ENCODE measurements around the gene DRG2. TPM values are rescaled to one million over a fixed set of nuclear protein-coding genes. Genes with fewer than 3 reads are reported as not detected.

The DRG2 gene
- total and polyA plus RNA-seq, 2 of the 8 experiments (the other 6 are each of a cell fraction or from before 2014, with no cell fraction given): 44.6 to 47.8 TPM

GRCh38 chr17:18119166-18119745 is 31.5 kb downstream of the DRG2 start:
- no peak overlapping the region for H2AFZ ChIP-seq (ENCODE audit: low read length)
- WGBS, 2 experiments (ENCODE audit: extremely low coverage in 1 of 2, insufficient coverage in 1 of 2, insufficient read length in 1 of 2, insufficient replicate concordance in 2 of 2, low coverage in 1 of 2, low lambda C conversion rate in 2 of 2, missing lambda C conversion rate in 1 of 2): 99% methylated on average over 46 of the region's 57 CpGs; no CpG with 5 or more reads in 1 of the 2 experiments
- H2BK12ac ChIP-seq (ENCODE audit: low read depth, low read length): no peak overlapping the region
- ChIA-PET POLR2A (ENCODE audit: partially characterized antibody) (interaction anchor here (0.6 kb wide), 1 partner anchor 15 kb away, joined by 3 read pairs; no protein-coding TSS in a partner anchor), CTCF (ENCODE audit: partially characterized antibody) (interaction anchor here (1.4 kb wide), 1 partner anchor 22 kb away, joined by 3 read pairs; no protein-coding TSS in a partner anchor)
- H3K4ac ChIP-seq (replicated peaks; ENCODE audit: insufficient read length, low read depth, low read length): no peak overlapping the region
- no peak overlapping the region for H3K23ac ChIP-seq (ENCODE audit: insufficient read length)
- no peaks in the 10 kb centered on the region for H4K20me1 ChIP-seq (replicated peaks in 1 of 2; ENCODE audit: control insufficient read depth in 1 of 2, insufficient read depth in 2 of 2, low read length in 2 of 2)
- DNase-seq (ENCODE audit: low read depth in 1 of 2, low spot score in 2 of 2) (no peak), FAIRE-seq (no peak)
- no peak overlapping the region for H4K5ac ChIP-seq (ENCODE audit: insufficient read length, low read depth, low read length)
- H3K36me3 ChIP-seq (ENCODE audit: control insufficient read depth in 2 of 4, insufficient read depth in 4 of 4, low read length in 3 of 4): peaks cover 0 to 4% (median 0%) of the 10 kb centered on the region in 4 experiments; a peak in 1 of 8 replicates
- no peak overlapping the region for H2BK120ac ChIP-seq (replicated peaks; ENCODE audit: low read depth, low read length)
- no peak overlapping the region for H4K91ac ChIP-seq (replicated peaks; ENCODE audit: insufficient read length, low read length)
- H3K18ac ChIP-seq (ENCODE audit: extremely low read depth, low read length): no peak overlapping the region
- H3K27me3 ChIP-seq (replicated peaks in 1 of 4; ENCODE audit: control insufficient read depth in 3 of 4, extremely low read depth in 1 of 4, insufficient read depth in 3 of 4, low read length in 3 of 4): no peaks in the 10 kb centered on the region
- peaks cover 10 to 24% of the 10 kb centered on the region in 2 experiments for H3K9me3 ChIP-seq (ENCODE audit: insufficient read depth in 2 of 2, low read depth in 1 of 2, low read length in 1 of 2)
- no peak overlapping the region for H2BK20ac ChIP-seq (ENCODE audit: low read length)
- H2BK5ac ChIP-seq (ENCODE audit: low read depth, low read length): peak overlapping the region; percentile 9; the same call in 1 of the 2 replicates
- no peak overlapping the region for H2AK5ac ChIP-seq (ENCODE audit: low read depth, low read length)
- H3K14ac ChIP-seq (ENCODE audit: insufficient read length): no peak overlapping the region
- H2BK15ac ChIP-seq (ENCODE audit: low read length): no peak overlapping the region
- no peak overlapping the region for H3K27ac ChIP-seq (ENCODE audit: low read depth, low read length)
- no peaks in the 10 kb centered on the region for H3K79me2 ChIP-seq (ENCODE audit: control insufficient read depth in 1 of 2, insufficient read depth in 2 of 2, low read length in 2 of 2)
- no peak overlapping the region for H3K9ac ChIP-seq (replicated peaks in 1 of 4; ENCODE audit: extremely low read depth in 1 of 4, low read depth in 3 of 4, low read length in 3 of 4)
- no peak overlapping the region for H3K4me3 ChIP-seq (ENCODE audit: extremely low read depth in 1 of 4, insufficient read depth in 2 of 4, low read depth in 3 of 4, low read length in 4 of 4)
- no peaks in the 10 kb centered on the region for H3K23me2 ChIP-seq (ENCODE audit: low read depth, low read length)
- no peaks in the 10 kb centered on the region for H3K79me1 ChIP-seq (ENCODE audit: low read depth, low read length)
- H3K4me1 ChIP-seq (replicated peaks in 1 of 4; ENCODE audit: control insufficient read depth in 3 of 4, insufficient read depth in 4 of 4, low read length in 3 of 4): no peaks in the 10 kb centered on the region; a peak in 1 of 7 replicates
- H3K4me2 ChIP-seq (ENCODE audit: insufficient read depth in 1 of 2, low read depth in 2 of 2, low read length in 2 of 2): no peak overlapping the region
- H3K56ac ChIP-seq (replicated peaks; ENCODE audit: insufficient read length, low read depth, low read length): no peak overlapping the region
- H4K8ac ChIP-seq (ENCODE audit: extremely low read depth, insufficient read depth, low read length): no peak overlapping the region
- TF ChIP-seq CBX8 (IDR thresholded peaks at IDR 0.05; ENCODE audit: borderline replicate concordance, low read depth, low read length) (no peak), ASH2L (IDR thresholded peaks at IDR 0.05; ENCODE audit: low read length) (no peak), GABPA (IDR thresholded peaks at IDR 0.05; ENCODE audit: borderline replicate concordance, insufficient read depth, low read length) (no peak), CREB1 (IDR thresholded peaks at IDR 0.05) (no peak), SUZ12 (IDR thresholded peaks at IDR 0.05; ENCODE audit: low read length) (no peak), EGR1 (IDR thresholded peaks at IDR 0.05; ENCODE audit: borderline replicate concordance, low read depth, low read length) (no peak), CTBP2 (IDR thresholded peaks at IDR 0.05; ENCODE audit: borderline replicate concordance, insufficient read depth, insufficient read length, low read length) (no peak)
- TF ChIP-seq, protein P1, sequence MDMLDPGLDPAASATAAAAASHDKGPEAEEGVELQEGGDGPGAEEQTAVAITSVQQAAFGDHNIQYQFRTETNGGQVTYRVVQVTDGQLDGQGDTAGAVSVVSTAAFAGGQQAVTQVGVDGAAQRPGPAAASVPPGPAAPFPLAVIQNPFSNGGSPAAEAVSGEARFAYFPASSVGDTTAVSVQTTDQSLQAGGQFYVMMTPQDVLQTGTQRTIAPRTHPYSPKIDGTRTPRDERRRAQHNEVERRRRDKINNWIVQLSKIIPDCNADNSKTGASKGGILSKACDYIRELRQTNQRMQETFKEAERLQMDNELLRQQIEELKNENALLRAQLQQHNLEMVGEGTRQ (IDR thresholded peaks at IDR 0.05; ENCODE audit: low read length): no peak
- TF ChIP-seq, protein P2, sequence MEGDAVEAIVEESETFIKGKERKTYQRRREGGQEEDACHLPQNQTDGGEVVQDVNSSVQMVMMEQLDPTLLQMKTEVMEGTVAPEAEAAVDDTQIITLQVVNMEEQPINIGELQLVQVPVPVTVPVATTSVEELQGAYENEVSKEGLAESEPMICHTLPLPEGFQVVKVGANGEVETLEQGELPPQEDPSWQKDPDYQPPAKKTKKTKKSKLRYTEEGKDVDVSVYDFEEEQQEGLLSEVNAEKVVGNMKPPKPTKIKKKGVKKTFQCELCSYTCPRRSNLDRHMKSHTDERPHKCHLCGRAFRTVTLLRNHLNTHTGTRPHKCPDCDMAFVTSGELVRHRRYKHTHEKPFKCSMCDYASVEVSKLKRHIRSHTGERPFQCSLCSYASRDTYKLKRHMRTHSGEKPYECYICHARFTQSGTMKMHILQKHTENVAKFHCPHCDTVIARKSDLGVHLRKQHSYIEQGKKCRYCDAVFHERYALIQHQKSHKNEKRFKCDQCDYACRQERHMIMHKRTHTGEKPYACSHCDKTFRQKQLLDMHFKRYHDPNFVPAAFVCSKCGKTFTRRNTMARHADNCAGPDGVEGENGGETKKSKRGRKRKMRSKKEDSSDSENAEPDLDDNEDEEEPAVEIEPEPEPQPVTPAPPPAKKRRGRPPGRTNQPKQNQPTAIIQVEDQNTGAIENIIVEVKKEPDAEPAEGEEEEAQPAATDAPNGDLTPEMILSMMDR (IDR thresholded peaks at IDR 0.05; ENCODE audit: control extremely low read depth in 1 of 3, insufficient read depth in 1 of 3, low read depth in 1 of 3, low read length in 3 of 3): no peak
